ENCODE measurements around the gene CFAP43.

Gene CFAP43

DNA sequence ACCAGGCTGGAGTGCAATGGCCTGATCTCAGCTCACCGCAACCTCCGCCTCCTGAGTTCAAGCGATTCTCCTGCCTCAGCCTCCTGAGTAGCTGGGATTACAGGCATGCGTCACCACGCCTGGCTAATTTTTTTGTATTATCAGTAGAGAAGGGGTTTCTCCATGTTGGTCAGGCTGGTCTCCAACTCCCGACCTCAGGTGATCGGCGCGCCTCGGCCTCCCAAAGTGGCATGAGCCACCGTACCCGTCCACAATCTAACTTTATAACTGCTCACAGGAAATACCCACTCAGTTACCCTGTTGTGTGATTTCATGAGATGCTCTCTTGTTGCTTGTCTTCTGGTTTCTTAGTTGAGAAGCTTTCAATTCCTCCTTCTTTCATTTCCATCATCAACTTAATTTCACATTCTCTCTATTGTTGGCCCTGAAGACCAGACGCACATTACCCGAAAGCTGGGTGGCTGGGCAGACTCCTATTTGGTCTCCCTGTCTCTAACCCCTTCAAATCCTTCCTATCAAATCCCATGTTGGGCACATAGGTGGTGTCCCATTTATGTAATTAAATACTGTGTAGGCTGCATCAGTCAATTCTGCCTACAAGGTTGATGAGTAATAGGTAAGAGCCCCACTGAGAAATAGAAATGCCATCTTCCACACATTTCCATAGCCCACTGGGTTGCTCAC lies 35.7 kb upstream of the CFAP43 start:
- H3K4me3 ChIP-seq (ENCODE audit: low read depth, low read length) = peak overlapping the region; percentile 84
- in situ Hi-C loops (cut with HindIII; ENCODE audit: low sequenced_read_pairs) = no loop called here
- DNase-seq (ENCODE audit: low read depth, low spot score) = no peak
- TF ChIP-seq CTCF (IDR thresholded peaks at IDR 0.05; ENCODE audit: low read depth, low read length) = no peak

DNA sequence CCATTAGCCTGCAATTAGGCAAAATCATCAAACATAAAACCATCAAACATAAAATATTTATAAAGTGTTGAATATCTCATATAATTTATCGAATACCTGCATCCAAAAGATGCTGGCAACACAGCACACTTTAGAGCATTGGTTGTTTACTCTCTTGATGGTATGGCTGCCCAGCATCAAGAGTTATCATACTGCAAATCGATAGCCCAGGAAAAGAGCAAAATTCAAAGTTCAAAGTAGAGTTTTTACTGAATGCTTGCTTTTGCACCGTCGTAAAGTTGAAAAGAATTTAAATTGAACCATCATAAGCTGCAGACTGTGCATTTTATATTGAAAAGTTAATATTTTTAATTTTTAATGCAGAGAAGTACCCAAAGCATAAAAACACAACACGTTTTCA lies 32.6 kb upstream of the CFAP43 start:
- in situ Hi-C loops (cut with HindIII; ENCODE audit: low sequenced_read_pairs) = no loop called here
- no peak overlapping the region for H3K4me3 ChIP-seq (ENCODE audit: low read depth, low read length)
- DNase-seq (ENCODE audit: low read depth, low spot score) = no peak
- no peak for TF ChIP-seq CTCF (IDR thresholded peaks at IDR 0.05; ENCODE audit: low read depth, low read length)

DNA sequence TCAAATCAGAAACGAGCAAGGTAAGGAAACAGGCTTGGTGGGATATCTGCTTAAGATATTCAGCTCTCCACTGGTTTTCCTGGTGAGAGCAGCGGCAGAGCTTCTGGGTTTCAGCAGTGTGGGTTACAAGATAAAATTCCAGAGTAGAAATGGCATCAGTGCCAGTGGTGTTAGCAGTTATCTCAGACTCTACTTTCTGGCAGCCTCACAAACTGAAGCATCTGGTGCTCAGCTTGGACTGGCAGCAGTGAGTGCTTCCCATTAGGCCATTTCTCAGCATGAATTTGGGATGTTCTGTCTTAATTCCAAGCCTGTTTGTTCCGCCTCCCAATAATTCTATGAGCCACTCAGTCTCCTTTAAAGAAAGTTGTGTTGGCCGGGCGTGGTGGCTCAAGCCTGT lies 29.9 kb upstream of the CFAP43 start:
- no peak for DNase-seq (ENCODE audit: low read depth, low spot score)
- H3K4me3 ChIP-seq (ENCODE audit: low read depth, low read length) = no peak overlapping the region
- TF ChIP-seq CTCF (IDR thresholded peaks at IDR 0.05; ENCODE audit: low read depth, low read length) = no peak
- in situ Hi-C loops (cut with HindIII; ENCODE audit: low sequenced_read_pairs) = no loop called here

DNA sequence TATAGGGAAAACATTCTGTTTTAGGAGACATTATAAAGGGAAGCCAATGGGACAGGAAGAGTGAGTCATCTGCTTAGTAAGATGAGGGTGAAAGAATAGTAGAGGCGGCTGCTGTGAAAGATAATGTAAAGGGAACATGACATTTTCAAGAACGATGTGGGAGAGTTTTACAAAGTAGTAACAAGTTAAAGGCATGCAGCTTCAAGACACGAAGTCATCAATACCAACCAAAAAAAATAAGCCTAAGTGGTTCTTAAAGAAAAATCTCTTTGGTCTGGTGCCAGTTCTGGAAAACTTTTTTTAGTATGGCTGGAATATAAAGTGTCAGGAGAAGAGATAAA lies 28.6 kb upstream of the CFAP43 start:
- in situ Hi-C loops (cut with HindIII; ENCODE audit: low sequenced_read_pairs) = no loop called here
- DNase-seq (ENCODE audit: low read depth, low spot score) = peak; percentile 79
- no peak overlapping the region for H3K4me3 ChIP-seq (ENCODE audit: low read depth, low read length)
- TF ChIP-seq CTCF (IDR thresholded peaks at IDR 0.05; ENCODE audit: low read depth, low read length) = no peak

GRCh38 chr10:104259999-104260774 lies 28.0 kb upstream of the CFAP43 start:
- TF ChIP-seq CTCF (IDR thresholded peaks at IDR 0.05; ENCODE audit: low read depth, low read length) = no peak
- DNase-seq (ENCODE audit: low read depth, low spot score) = peak; percentile 23

GRCh38 chr10:104259456-104259855 lies 27.3 kb upstream of the CFAP43 start:
- in situ Hi-C loops (cut with HindIII; ENCODE audit: low sequenced_read_pairs) = no loop called here
- no peak for TF ChIP-seq CTCF (IDR thresholded peaks at IDR 0.05; ENCODE audit: low read depth, low read length)
- H3K4me3 ChIP-seq (ENCODE audit: low read depth, low read length) = no peak overlapping the region
- DNase-seq (ENCODE audit: low read depth, low spot score) = no peak

More at GRCh38 chr10:104259999-104260774, 28.0 kb upstream of the CFAP43 start:
- no peak overlapping the region for H3K4me3 ChIP-seq (ENCODE audit: low read depth, low read length)
- in situ Hi-C loops (cut with HindIII; ENCODE audit: low sequenced_read_pairs) = no loop called here

Measured in astrocyte of the spinal cord (primary cell).